GM12864 (cell line): Measurements from ENCODE around the gene KREMEN1.

Source experiments
- DNase-seq: peaks from one replicate; pipeline ENCODE4 v3.0.0-alpha.2; 2011; ENCODE audit warnings: low read depth
- H3K4me3 ChIP-seq: 2 replicates; pipeline ENCODE4 v1.5.1; 2011; ENCODE audit warnings: mild to moderate bottlenecking, low read depth, low read length, control low read depth
- TF ChIP-seq, protein P1 (sequence below): IDR thresholded peaks from 2 replicates; pipeline ENCODE4 v1.5.1; 2011; ENCODE audit warnings: low read depth, mild to moderate bottlenecking, moderate library complexity, low read length, control low read depth, inconsistent platforms; ENCODE audit errors: missing control alignments

The KREMEN1 gene

DNA sequence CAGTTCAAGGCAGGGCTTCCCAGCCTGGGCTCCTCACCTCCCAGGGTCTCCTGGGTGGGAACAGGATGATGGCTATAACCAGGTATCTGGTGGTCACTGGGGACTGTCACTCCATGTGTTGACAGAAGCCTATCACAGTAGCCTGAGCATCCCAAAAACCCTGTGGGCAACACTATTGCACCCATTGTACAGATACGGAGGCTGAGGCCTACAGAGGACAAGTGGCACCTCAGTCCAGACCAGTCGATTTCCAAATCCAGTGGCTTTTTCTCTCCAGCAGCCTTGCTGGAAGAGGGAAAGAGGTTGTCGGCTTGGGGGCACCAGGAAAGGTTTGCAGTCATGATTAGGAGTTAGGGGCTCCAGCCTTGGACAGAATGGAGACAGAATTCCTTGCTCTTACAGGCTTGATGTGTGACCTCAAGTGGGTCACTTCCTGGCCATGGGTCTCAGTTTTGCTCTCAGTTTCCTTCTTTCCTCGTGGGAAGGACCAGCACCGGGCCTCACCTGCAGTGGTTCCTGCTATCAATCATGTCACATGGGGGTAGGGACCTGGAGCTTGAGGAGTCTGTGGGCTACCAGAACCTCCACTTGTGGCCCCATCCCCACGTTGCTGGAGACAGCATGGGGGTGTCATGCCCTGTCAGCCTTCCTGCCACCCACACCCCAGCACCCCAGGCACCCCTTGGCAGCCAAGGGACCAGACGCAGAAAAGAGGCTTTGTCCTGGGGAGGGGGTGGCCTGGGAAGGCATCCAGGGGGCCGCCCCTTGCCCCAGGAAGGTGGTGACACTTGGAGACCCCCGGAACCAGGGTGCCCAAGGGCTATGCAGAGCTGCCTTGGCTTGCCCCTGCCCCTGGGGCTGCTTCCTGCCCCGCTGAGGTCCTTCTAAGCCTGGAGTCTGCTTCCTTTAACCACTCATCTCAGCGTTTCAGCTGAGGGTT lies 135.0 kb downstream of the KREMEN1 start:
- DNase-seq, result no peak
- TF ChIP-seq, protein P1, sequence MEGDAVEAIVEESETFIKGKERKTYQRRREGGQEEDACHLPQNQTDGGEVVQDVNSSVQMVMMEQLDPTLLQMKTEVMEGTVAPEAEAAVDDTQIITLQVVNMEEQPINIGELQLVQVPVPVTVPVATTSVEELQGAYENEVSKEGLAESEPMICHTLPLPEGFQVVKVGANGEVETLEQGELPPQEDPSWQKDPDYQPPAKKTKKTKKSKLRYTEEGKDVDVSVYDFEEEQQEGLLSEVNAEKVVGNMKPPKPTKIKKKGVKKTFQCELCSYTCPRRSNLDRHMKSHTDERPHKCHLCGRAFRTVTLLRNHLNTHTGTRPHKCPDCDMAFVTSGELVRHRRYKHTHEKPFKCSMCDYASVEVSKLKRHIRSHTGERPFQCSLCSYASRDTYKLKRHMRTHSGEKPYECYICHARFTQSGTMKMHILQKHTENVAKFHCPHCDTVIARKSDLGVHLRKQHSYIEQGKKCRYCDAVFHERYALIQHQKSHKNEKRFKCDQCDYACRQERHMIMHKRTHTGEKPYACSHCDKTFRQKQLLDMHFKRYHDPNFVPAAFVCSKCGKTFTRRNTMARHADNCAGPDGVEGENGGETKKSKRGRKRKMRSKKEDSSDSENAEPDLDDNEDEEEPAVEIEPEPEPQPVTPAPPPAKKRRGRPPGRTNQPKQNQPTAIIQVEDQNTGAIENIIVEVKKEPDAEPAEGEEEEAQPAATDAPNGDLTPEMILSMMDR, result no peak
- H3K4me3 ChIP-seq, result peak overlapping the region; percentile 12

DNA sequence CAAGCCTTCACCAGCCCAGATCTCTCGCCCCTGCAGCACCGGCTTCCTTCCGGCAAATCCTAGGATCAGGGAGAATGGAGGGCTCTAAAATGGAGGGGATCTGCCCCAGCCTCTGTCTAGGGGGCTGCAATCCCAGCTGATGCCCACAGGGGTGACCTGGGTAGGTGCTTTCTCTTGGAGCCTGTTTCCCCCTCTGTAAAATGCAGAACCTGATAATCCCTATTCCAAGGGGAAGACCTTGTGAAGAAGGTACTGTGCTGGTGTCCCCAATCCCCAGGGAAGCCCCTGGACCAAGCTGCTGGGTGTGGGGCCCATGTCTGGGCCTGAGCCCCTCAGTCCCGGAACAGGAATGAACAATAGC lies 135.6 kb downstream of the KREMEN1 start:
- DNase-seq, result no peak
- peak overlapping the region; percentile 12 for H3K4me3 ChIP-seq
- TF ChIP-seq, protein P1, result peak; percentile 34

DNA sequence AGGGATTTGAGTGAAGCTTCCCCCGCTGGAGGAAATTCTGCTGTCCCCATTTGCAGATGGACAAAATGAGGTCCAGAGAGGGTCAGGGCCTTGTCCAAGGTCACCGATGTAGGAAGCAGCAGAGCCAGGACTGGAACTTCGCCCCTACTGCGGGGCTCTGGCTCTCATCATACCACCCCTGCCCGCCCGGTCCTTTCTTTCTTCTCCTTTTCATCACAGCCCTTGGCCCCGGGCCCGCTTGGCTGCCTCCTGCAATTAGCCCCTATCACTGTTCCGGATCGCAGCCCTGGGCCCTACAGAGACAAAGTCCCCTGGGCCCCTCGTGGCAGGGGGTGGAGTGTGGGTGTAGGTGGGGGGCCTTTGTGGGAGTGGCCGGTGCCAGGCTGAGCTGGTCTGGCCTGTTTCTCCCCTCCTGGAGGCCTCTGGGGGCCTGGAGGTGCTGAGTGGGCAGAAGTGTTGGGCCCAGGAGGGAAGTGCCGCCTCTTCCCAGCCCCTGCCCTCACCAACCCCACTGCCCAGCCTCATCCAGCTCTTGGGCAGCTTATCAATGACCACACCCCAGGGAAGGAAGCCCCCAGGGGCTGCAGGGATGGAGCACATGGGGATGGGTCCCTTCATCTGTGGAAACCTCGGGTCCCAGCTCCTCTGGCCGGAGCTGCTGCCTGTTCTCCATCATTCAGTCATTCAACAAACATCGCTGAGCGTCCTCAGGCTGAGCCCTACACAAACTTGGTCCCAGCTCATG lies 136.2 kb downstream of the KREMEN1 start:
- TF ChIP-seq, protein P1, result no peak
- no peak for DNase-seq
- H3K4me3 ChIP-seq, result no peak overlapping the region

DNA sequence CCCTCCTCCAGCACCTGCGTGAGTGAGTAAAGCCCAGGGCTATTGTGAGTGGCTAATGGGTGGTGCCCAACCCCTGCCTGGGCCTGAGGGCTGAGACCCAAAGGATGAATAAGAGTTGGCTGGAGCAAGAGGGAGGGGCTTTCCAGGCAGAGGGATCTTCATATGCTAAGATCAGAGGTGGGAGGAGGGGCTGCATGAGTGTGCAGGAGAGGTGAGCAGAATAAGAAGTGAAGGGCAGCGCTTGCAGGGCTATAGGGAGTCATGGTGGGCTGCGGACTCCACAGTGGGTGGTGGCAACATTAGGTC lies 136.7 kb downstream of the KREMEN1 start:
- no peak for DNase-seq
- H3K4me3 ChIP-seq, result no peak overlapping the region
- TF ChIP-seq, protein P1, result no peak

DNA sequence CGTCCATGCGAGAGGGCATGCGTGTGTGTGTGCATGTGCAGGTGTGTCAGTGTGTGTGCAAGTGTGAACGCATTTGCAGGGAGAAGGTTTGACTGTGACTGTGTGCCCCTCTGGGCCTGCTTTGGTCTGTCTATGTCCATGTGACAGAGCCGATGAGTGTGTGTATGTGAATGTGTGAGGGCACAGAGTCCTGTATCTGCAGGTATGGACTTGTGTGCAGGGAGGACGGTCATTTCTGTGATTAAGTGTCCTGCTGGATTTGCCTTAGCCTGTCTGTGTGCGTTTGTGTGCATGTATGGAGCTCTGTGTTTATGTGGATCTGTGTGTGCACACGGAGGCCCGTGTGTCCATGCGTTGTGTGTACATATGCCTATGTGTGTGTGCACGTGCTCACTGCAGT lies 138.2 kb downstream of the KREMEN1 start:
- TF ChIP-seq, protein P1, result no peak
- DNase-seq, result no peak
- H3K4me3 ChIP-seq, result no peak overlapping the region

DNA sequence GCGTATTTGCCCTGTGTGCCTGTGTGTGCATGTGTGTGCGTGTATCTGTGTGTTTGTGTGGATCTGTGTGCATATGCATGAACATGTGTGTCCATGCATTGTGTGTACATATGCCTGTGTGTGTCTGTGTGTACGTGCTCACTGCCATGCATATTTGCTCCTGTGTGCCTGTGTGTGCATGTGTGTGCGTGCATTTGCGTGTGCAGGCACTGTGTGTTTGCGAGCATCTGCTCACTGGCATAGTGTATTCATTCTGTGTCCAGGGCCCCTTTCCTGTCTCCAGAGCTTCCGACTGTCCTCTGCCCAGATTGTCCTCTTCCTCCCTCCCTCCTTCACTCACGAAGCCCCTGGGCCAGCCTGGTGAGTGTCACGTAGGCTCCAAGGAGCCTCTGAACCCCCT lies 138.6 kb downstream of the KREMEN1 start:
- TF ChIP-seq, protein P1, result no peak
- H3K4me3 ChIP-seq, result no peak overlapping the region
- no peak for DNase-seq
